Kidney (tissue), 14 donors: ENCODE data around the gene LSAMP. TPM values are rescaled to one million over a fixed set of nuclear protein-coding genes. Genes with fewer than 3 reads are reported as not detected.

Source experiments
- DNase-seq, 5 donors: peaks; one replicate each; pipeline ENCODE4 v3.0.0-alpha.2; 2013 to 2020
- FAIRE-seq: peaks from 2 replicates; lab custom pipeline; 2012; peaks lifted over from hg19 to GRCh38; lab: Jason Lieb, UNC
- H3K27ac ChIP-seq, 2 donors: one replicate each; pipeline ENCODE4 v1.7.0; 2013; ENCODE audit warnings: low read depth in 2 of 2, low read length in 2 of 2, inconsistent platforms in 1 of 2
- H3K27me3 ChIP-seq: one replicate; pipeline ENCODE4 v1.7.1; 2013; ENCODE audit warnings: low read length, inconsistent platforms; ENCODE audit not compliant: control insufficient read depth, insufficient read depth
- H3K36me3 ChIP-seq, 3 donors: one replicate each; pipeline versions ENCODE4 v1.7.0 to v1.7.1; 2013; ENCODE audit warnings: low read length in 3 of 3, control low read depth in 1 of 3, inconsistent platforms in 1 of 3; ENCODE audit not compliant: insufficient read depth in 3 of 3, control insufficient read depth in 2 of 3
- H3K4me1 ChIP-seq, 3 donors: one replicate each; pipeline versions ENCODE4 v1.7.0 to v1.7.1; 2013; ENCODE audit warnings: low read length in 3 of 3, inconsistent platforms in 1 of 3, low read depth in 1 of 3; ENCODE audit not compliant: control insufficient read depth in 2 of 3, insufficient read depth in 2 of 3
- H3K4me3 ChIP-seq, 3 donors: one replicate each; pipeline versions ENCODE4 v1.7.0 to v1.8.1; 2013; ENCODE audit warnings: low read length in 3 of 3, control low read depth in 1 of 3, inconsistent platforms in 1 of 3
- H3K9ac ChIP-seq, 3 donors: one replicate each; pipeline versions ENCODE4 v1.7.0 to v1.7.1; 2013; ENCODE audit warnings: low read length in 3 of 3, control low read depth in 1 of 3, inconsistent platforms in 1 of 3
- H3K9me3 ChIP-seq, 3 donors: one replicate each; pipeline versions ENCODE4 v1.7.0 to v1.7.1; 2013; ENCODE audit warnings: low read length in 3 of 3, control low read depth in 1 of 3, inconsistent platforms in 1 of 3; ENCODE audit not compliant: control insufficient read depth in 2 of 3, insufficient read depth in 1 of 3
- intact Hi-C: fragments of 100-400 bp; cut with DNase I; formaldehyde crosslinking; loops from one replicate; pipeline ENCODE4 v1.11.1; 2022
- polyA plus RNA-seq: library from polyadenylated mRNA; stranded (reverse); fragments of 350-450 nt; fragmentation: Illumina TruSeq; extraction: RNeasy Lipid Tissue Mini Kit (QIAGEN cat#74804); gene quantifications from one replicate; pipeline ENCODE4 v1.2.3, GENCODE V29; 2014; ENCODE audit warnings: low read depth, low replicate concordance; ENCODE audit not compliant: insufficient read depth
- total RNA-seq: library from RNA; stranded (reverse); fragmentation: NEBNext Ultra II Directional; extraction: Animal tissue kit (Norgen Biotek cat#: 25700); gene quantifications from one replicate; pipeline ENCODE4 v1.2.1, GENCODE V29; 2021
- TF ChIP-seq, protein P1 (sequence below): IDR thresholded peaks from 3 replicates; pipeline ENCODE4 v1.5.1; 2012; ENCODE audit warnings: mild to moderate bottlenecking, moderate library complexity, borderline replicate concordance; ENCODE audit not compliant: insufficient read depth; ENCODE audit errors: extremely low read depth
- donor health status: control.
- donor health status: control.
- donor health status: control.
- donor health status: control.
- donor health status: control.
- donor health status: DM: yes; HTN: yes; CAD: no.
- donor health status: Normal renal cell carcinoma (clear cell type).

LSAMP gene
- total and polyA plus RNA-seq, 2 donors from 2014 or later = 1.4 to 3.5 TPM

DNA sequence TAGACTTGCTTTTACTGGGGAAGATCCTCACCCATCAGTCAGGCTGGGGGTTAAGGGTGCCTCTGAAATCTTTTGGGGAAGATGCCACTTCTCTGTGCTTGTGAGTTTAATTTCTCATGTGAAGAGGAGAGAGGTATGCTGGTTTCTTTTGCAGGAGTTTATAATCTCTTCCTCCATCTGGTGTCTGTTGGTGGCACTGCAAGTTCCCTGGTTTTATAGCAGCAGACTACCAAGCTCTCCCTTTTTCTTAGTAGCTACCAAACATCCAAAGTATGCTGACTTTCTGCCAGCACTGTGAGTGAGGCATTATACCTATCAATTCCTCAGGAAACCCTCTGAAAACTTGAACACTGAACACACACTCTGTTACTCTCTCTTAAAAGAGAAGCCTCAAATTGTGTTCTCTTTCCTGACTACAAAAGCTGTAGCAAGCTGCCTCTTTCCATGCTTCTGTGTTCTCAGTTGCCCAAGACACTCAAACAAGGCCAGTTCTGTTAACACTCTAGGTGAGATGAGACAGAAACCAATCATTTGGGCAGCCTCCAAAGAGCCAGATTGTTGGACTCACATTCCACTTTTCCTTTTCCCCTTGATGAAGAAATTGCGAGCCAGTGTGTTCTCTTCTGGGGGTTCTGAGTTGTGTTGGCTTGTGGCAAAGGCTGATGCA, 522.5 kb downstream of the LSAMP start:
- Histone ChIP-seq H3K4me1 (no peaks in the 10 kb centered on the region), H3K27ac (no peak overlapping the region), H3K4me3 (no peak overlapping the region), H3K27me3 (no peaks in the 10 kb centered on the region), H3K9me3 (peaks cover 0 to 2% (median 0%) of the 10 kb centered on the region in 3 donors), H3K36me3 (no peaks in the 10 kb centered on the region), H3K9ac (no peak overlapping the region)
- peak in 3 of 5 donors; percentile 14 to 26 (median 19) for DNase-seq
- no peak for FAIRE-seq
- intact Hi-C loops = loop anchor here (10.0 kb wide), 1 partner anchor 922 kb away; no protein-coding TSS in a partner anchor
- TF ChIP-seq, protein P1, sequence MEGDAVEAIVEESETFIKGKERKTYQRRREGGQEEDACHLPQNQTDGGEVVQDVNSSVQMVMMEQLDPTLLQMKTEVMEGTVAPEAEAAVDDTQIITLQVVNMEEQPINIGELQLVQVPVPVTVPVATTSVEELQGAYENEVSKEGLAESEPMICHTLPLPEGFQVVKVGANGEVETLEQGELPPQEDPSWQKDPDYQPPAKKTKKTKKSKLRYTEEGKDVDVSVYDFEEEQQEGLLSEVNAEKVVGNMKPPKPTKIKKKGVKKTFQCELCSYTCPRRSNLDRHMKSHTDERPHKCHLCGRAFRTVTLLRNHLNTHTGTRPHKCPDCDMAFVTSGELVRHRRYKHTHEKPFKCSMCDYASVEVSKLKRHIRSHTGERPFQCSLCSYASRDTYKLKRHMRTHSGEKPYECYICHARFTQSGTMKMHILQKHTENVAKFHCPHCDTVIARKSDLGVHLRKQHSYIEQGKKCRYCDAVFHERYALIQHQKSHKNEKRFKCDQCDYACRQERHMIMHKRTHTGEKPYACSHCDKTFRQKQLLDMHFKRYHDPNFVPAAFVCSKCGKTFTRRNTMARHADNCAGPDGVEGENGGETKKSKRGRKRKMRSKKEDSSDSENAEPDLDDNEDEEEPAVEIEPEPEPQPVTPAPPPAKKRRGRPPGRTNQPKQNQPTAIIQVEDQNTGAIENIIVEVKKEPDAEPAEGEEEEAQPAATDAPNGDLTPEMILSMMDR = peak; percentile 28

DNA sequence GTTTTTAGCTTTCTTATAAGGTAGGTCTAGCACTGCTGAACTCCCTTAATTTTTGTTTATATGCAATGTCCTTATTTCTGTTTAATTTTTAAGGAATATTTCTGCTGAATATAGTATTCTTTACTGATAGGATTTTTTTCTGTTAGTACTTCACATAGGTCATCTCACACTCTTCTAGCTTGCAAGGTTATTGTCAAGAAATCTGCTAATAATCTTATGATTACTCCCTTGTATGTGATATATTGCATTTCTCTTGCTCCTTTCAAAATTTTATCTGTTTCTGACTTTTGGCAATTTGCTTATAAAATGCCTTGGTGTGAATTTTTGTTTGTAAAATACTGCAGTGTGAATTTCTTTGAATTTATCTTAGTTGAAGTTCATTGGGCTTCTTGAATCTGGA, 523.6 kb downstream of the LSAMP start:
- intact Hi-C loops = loop anchor here (10.0 kb wide), 1 partner anchor 923 kb away; no protein-coding TSS in a partner anchor
- H3K4me1 ChIP-seq = no peaks in the 10 kb centered on the region

DNA sequence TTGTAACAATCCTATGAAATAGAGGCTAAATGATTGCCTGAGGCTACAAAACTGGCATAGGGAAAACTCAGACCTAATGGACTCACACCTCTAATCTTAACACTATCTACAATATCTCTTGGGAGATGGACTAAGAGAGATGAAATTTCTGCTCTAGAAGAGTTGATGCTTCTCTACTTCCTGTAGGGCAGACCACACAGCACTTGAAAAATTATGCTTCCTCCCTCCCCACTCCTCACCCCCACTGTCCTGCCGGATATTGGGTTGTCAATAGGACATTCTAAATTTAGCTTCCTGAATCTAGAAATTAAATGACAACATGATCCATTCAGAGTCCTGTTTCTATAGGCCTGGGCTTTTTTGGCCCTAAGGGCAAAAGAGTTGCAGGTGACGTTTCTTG, 526.4 kb downstream of the LSAMP start:
- no peaks in the 10 kb centered on the region for H3K4me1 ChIP-seq
- H3K36me3 ChIP-seq = no peaks in the 10 kb centered on the region
- DNase-seq = no peak
- TF ChIP-seq, protein P1 = no peak
- H3K9ac ChIP-seq = no peak overlapping the region
- FAIRE-seq = no peak
- H3K4me3 ChIP-seq = no peak overlapping the region
- H3K27me3 ChIP-seq = no peaks in the 10 kb centered on the region
- intact Hi-C loops = no loop called here
- H3K27ac ChIP-seq = no peak overlapping the region
- H3K9me3 ChIP-seq = peaks cover 0 to 2% (median 0%) of the 10 kb centered on the region in 3 donors

More for the DNA sequence above, 523.6 kb downstream of the LSAMP start:
- no peak for FAIRE-seq
- no peak overlapping the region for H3K9ac ChIP-seq
- TF ChIP-seq, protein P1 = no peak
- no peak for DNase-seq
- H3K9me3 ChIP-seq = peaks cover 0 to 2% (median 0%) of the 10 kb centered on the region in 3 donors
- no peaks in the 10 kb centered on the region for H3K36me3 ChIP-seq
- no peak overlapping the region for H3K27ac ChIP-seq
- no peaks in the 10 kb centered on the region for H3K27me3 ChIP-seq
- H3K4me3 ChIP-seq = no peak overlapping the region
